DMS114 treated with DMSO at 0.1 percent for 48 hours (cell line): Measurements from ENCODE around the gene C18orf32.
"Not testable (repeated sequence)": the region's sequence is repeated elsewhere in the genome, so short reads cannot be mapped to it uniquely, and the experiment has no call there.

Experiments
- DNase-seq: peaks from one replicate; lab custom pipeline; 2025; ENCODE audit not compliant: unreplicated experiment; lab: John Stamatoyannopoulos, UW

Gene C18orf32

DNA sequence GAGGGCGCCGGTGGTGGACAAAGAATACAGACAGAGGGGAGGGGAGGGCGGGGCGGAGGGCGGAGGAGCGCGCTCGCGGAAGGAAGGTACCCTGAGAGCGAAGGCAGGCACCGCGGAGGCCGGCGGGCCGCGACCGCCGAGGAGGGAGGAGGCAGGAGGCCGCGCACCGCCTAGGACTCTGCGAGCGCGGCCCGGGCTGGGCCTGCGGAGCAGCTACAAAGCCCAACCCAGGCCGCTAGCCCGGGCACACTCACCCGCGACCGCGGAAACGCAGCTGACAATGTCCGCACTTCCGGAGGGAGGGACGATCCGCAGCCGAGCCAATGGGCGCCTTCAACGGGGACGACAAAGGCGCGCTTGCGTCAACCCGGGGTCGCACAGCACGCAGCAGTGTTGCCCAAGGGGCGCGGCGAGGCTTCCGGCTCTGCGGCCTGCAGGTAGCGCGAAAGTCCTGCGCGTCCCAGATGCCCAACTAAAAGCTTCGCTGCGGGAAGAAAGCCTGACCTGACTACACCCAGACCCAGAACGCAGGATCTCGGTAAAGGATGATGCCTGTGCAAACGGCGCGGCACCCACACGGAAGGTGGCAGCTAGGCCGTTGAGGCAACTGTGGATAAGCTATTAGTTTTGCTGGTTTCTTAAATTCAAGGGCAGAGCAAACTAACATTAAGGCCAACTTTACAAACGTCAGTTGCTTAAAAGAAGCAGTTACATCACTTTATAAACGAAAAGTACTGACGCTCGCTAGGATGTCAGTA lies at the start of gene C18orf32:
Gene C18orf32, minus strand, starts transcription at position 282 of the 758 bp plus-strand sequence. CDS start 3,486 bp downstream, outside the sequence.
- peak; percentile 74 for DNase-seq

DNA sequence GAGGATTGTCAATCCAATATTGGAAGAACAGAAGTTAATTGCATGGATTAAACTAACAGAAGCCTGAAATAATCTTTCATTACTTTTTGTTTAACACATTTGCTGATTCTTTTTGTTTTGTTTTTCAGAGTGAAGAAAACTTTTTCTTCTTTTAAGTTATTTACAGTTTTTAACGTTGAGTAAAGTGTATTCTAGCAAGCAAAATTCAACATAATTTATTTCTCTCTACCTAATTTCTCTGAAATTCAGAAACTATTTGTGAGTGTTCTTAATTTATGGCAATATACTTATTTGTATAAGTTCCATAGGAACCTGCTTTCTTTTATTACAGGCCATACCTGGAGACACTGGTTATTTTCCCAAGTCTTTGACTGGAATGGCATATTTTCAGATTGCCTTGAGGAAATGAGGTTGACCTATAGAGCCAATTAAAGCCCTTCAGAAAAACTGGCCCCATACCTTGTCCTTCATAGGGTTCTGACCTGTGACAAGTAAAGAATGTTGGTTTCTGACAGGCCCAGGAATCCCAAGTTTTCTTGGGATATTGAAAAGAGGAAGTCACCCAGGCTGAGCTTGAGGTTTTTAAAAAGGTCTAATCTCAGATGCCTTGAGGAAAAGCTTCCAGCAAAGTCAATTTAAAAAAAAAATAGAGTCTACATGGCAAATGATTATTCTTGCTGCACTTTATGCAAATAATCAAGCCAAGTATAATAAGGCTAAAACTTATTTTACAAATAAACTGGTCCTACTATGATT lies 48.0 kb upstream of the C18orf32 start:
- no peak for DNase-seq

GRCh38 chr18:49531678-49532153 lies 44.7 kb upstream of the C18orf32 start:
- DNase-seq = no peak

GRCh38 chr18:49529596-49529995 lies 42.6 kb upstream of the C18orf32 start:
- no peak for DNase-seq

- DNase-seq = no peak
Measured at GRCh38 chr18:49527631-49528327, 40.7 kb upstream of the C18orf32 start.

DNA sequence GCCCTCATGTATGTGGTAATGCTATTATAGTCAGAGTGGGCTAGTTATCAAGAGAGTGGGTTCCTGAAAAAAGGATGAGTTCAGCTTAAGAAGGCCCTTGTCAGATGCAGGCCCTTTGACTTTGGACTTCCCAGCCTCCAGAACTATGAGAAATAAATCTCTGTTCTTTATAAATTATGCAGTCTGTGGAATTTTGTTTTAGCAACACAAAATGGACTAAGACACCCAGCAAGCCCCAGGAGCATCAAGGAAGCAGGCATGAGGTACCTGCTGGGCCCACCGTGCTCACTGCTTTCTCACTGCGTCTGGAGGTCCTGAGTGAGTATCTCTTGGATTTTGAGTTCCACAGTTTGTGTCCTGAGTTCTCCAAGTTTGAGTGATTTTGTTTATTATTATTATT lies 38.9 kb upstream of the C18orf32 start:
- no peak for DNase-seq

- DNase-seq = no peak
Measured at GRCh38 chr18:49524951-49525350, 37.9 kb upstream of the C18orf32 start.

DNA sequence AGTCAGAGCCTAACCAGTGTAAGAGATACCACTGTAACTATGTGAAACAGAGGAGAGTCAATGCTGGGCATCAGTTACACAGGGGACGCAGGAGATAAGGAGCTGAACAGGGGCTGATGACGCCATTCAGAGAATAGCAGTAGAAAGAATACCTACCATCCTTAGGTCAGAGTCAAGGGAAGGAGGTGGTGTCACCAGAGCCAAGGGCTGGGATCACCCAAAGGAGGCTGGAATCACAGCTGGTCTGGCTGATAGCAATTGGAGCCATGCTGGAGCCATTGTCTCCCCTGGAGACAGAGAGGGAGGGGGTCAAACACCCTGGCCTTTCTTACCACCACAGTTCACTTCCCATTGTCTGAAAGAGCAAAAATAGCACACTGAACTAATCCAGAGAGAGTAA lies 37.3 kb upstream of the C18orf32 start:
- no peak for DNase-seq

- not testable (repeated sequence) for DNase-seq
Measured at GRCh38 chr18:49523580-49524093, 36.6 kb upstream of the C18orf32 start.

- DNase-seq = no peak
Measured at GRCh38 chr18:49521216-49521835, 34.3 kb upstream of the C18orf32 start.

DNA sequence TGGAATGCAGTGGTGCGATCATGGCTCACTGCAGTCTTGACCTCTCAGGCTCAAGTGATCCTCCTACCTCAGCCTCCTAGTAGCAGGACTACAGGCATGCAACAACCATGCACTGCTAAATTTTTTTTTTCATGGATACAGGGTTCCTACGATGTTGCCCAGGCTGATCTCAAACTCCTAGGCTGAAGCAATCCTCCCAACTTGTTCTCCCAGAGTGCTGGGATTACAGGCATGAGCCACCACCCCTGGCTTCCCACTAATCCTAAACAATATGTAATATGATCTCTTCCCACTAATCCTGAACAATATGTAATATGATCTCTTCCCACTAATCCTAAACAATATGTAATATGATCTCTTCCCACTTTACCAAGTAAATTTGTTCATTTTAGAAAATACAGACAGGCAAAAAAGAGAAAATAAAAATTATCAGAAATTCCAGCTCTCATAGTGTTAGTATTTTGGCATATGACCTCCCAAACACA lies 33.7 kb upstream of the C18orf32 start:
- DNase-seq = no peak

GRCh38 chr18:49519101-49519971 lies 32.3 kb upstream of the C18orf32 start:
- no peak for DNase-seq

- no peak for DNase-seq
Measured at GRCh38 chr18:49517483-49517882, 30.4 kb upstream of the C18orf32 start.

DNA sequence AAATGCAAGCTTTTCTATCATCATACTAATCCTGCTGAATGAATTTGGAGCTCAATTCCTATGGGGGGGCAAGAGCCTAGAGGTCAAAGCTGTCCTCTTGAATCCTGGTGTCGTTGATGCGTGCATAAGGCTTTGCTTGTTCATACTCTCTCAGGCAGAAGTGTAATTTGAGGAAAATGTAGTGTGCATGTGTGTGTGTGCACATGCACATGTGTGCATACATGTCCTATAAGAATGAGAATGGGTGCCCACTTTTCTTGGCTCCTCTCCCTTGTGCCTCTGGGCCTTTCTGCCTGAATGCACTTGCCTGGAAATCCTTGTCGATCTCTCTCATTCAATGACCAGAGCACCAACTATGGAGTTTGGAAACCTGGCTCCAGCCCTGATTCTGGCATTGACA lies 28.5 kb upstream of the C18orf32 start:
- DNase-seq = no peak

DNA sequence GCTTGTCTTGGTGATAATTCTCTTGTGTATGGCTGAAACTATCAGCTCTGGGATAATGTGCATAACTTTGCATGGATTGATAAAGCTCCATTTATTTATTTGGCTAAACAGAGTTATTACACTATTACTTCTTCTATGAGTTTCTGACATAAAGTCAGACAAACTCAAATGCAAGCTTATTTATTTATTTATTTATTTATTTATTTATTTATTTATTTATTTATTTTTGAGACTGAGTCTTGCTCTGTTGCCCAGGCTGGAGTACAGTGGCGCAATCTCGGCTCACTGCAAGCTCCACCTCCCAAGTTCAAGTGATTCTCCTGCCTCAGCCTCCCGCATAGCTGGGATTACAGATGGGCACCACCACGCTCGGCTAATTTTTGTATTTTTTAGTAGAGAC lies 28.0 kb upstream of the C18orf32 start:
- not testable (repeated sequence) for DNase-seq

DNA sequence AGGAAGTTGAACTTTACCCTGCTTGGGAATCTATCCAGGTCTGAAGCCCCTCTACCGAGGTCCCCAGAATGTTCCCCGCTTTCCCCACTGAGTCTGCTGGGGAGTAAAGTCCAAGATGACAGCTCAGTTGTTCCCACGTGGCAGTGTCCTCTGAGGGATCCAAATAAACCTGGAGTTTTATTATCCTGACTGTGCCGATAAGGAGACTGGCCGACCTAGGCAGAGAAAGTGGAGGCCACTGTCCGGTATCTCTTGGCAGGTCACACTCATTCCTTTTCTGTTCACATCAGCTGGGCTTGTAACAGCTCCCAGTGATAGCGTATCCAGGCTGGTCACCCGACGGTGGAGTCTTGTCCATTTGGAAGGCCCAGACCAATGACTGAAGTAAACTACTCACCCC lies 27.5 kb upstream of the C18orf32 start:
- DNase-seq = no peak

DNA sequence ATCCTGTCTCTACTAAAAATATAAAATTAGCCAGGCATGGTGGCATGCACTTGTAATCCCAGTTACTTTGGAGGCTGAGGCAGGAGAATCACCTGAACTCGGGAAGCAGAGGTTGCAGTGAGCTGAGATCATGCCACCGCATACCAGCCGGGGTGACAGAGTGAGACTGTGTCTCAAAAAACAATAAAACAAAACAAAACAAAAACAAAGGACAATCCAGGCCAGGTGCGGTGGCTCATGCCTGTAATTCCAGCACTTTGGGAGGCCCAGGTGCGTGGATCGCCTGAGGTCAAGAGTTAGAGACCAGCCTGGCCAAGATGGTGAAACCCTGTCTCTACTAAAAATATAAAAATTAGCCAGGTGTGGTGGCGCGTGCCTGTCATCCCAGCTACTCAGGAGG lies 25.8 kb upstream of the C18orf32 start:
- not testable (repeated sequence) for DNase-seq

- peak; percentile 18 for DNase-seq
Measured at GRCh38 chr18:49510393-49511115, 23.5 kb upstream of the C18orf32 start.

- DNase-seq = not testable (repeated sequence)
Measured at GRCh38 chr18:49506438-49506837, 19.4 kb upstream of the C18orf32 start.
